ENCODE data around the gene KISS1.
"Not testable (repeated sequence)": the region's sequence is repeated elsewhere in the genome, so short reads cannot be mapped to it uniquely, and the experiment has no call there.

KISS1 gene, protein sequence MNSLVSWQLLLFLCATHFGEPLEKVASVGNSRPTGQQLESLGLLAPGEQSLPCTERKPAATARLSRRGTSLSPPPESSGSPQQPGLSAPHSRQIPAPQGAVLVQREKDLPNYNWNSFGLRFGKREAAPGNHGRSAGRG

DNA sequence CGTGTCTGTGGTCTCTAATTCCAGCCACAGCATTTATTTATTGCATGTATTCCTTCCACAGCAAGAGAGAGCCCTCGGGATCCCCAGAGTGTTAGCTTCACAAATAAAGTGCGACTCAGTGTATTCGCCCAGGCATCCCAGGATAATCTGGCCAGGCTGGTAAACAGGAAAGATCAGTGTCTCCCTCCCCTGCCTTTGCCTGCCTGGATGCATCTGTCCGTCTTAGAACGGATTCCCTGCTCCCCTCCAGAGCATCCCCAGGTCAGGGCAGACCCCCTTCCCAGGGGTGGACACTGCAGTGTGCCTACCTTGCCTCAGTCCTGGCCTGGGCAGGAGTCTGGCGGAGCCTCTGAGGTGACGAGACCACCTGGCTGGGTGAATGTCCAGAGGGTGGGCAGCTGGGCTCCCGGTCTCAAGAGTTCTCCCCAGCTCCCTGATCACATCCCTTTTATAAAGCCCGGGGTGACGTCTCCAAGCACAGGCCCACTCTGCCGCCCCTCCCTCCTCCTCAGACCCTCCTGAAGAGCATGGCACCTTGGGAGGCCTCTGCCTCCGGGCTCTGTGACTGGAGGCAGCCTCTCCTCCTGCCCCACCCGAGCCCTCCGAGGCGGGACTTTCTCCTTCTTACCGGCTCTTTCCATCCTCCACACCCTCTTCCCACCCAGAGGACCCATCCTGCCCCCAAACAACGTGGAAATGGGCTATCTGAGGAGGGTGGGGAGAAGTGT lies at the start of gene KISS1:
KISS1 (minus strand) TSS at position 424 of the 728 bp plus-strand sequence. CDS start 3,615 bp downstream, outside the sequence.
- H3K27me3 Mint-ChIP-seq, result peaks cover 67% of the 10 kb centered on the region
- no peaks in the 10 kb centered on the region for H3K4me1 Mint-ChIP-seq
- no peak for ATAC-seq
- no peaks in the 10 kb centered on the region for H3K36me3 Mint-ChIP-seq
- H3K27ac Mint-ChIP-seq, result no peak within 1 kb of the TSS
- H3K9me3 Mint-ChIP-seq, result peaks cover 4% of the 10 kb centered on the region
- H3K4me3 Mint-ChIP-seq, result no peak within 1 kb of the TSS

DNA sequence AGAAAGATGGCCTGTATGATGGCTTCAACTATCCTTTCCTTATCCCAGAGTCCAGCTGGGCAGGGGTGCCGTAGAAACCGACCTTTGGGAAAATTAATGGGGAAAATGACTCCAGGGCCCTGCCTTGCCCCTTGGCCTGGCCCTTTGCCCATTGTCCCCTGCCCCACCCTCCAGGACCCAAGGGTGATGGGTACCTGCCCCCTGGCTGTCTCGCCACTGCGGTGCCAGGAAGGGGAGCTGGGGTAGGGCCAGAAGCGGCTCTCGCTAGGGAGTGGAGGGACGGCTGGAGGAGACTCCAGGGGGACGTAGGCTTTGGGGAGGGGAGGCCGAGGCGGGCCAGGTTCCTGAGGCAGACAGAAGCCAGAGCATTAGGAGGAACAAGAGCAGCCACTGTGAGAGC lies 46.6 kb upstream of the KISS1 start:
- Mint-ChIP-seq H3K27me3 (peaks cover 31% of the 10 kb centered on the region), H3K4me1 (no peaks in the 10 kb centered on the region), H3K4me3 (no peak overlapping the region), H3K27ac (no peak overlapping the region), H3K36me3 (no peaks in the 10 kb centered on the region), H3K9me3 (no peaks in the 10 kb centered on the region)
- ATAC-seq, result no peak

DNA sequence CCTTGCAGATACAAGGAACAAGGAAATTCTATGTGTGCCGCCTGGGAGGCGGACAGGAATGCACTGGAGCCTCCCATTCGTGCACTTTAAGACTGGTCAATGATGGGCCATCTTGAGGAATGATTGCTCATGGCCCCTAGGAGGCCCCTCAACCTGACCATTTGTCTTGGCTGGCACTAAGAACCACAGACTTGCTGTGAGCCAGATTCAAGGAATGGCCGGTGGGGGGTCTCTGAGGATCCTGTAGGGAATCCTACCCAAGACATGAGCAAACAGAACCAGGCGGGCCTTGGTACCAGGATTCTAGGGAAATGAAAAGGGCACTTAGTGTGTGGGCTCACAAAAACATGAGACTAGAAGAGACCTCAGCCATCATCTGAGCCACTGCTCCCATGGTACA lies 45.6 kb upstream of the KISS1 start:
- no peak overlapping the region for H3K4me3 Mint-ChIP-seq
- no peaks in the 10 kb centered on the region for H3K36me3 Mint-ChIP-seq
- ATAC-seq, result no peak
- peaks cover 24% of the 10 kb centered on the region for H3K27me3 Mint-ChIP-seq
- no peaks in the 10 kb centered on the region for H3K9me3 Mint-ChIP-seq
- H3K27ac Mint-ChIP-seq, result no peak overlapping the region
- H3K4me1 Mint-ChIP-seq, result no peaks in the 10 kb centered on the region

DNA sequence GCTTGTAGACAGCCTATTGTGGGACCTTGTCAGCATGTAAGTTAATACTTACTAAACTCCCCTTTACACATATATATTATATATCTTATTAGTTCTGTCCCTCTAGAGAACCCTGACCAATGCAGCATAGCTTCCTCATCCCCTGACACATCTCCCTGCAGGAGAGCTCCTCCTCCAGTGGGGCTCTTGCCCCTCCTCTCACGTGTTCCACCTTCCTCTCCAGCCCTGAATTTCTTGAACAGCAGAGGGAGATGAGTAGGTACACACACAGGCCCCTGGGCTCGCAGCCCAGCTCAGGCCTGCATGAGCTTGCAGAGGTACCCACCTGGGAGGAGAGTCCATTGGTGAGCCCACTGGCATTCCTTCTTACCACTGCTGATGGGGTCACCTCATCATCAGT lies 44.8 kb upstream of the KISS1 start:
- H3K27ac Mint-ChIP-seq, result no peak overlapping the region
- no peaks in the 10 kb centered on the region for H3K9me3 Mint-ChIP-seq
- H3K4me3 Mint-ChIP-seq, result no peak overlapping the region
- no peaks in the 10 kb centered on the region for H3K4me1 Mint-ChIP-seq
- ATAC-seq, result no peak
- no peaks in the 10 kb centered on the region for H3K36me3 Mint-ChIP-seq
- H3K27me3 Mint-ChIP-seq, result peaks cover 21% of the 10 kb centered on the region

DNA sequence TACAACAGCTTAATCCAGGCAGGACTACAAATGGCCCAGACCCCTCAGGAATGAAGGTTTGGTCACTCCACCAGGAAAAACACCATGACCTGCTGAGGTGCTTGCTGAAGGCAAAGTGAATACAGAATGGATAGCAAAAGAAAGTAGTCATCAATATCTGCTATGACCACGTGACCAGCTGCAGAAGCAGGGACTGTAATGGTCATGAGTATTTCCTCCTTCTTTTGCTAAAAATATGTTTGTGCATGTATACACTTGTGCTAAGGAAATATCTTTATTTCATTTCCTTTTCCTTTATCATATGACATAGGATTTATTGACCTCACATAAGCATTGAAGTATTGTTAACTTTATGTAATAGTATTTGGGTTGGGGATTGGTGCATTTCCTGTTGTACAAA lies 43.9 kb upstream of the KISS1 start:
- H3K4me3 Mint-ChIP-seq, result no peak overlapping the region

DNA sequence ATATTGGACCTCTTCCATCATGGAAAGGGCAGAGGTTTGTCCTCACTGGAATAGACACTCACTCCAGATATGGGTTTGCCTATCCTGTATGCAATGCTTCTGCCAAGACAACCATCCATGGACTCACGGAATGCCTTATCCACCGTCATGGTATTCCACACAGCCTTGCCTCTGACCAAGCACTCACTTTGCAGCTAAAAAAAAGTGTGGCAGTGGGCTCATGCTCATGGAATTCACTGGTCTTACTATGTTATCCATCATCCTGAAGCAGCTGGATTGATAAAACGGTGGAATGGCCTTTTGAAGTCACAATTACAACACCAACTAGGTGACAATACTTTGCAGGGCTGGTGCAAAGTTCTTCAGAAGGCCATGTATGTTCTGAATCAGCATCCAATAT lies 43.1 kb upstream of the KISS1 start:
- not testable (repeated sequence) for H3K36me3 Mint-ChIP-seq, ATAC-seq, H3K4me1 Mint-ChIP-seq, H3K9me3 Mint-ChIP-seq, H3K4me3 Mint-ChIP-seq, H3K27ac Mint-ChIP-seq
- H3K27me3 Mint-ChIP-seq, result peaks cover 11% of the 10 kb centered on the region

More for the DNA sequence above, 43.9 kb upstream of the KISS1 start:
- Mint-ChIP-seq H3K4me1 (no peaks in the 10 kb centered on the region), H3K36me3 (no peaks in the 10 kb centered on the region), H3K27me3 (peaks cover 19% of the 10 kb centered on the region), H3K27ac (no peak overlapping the region), H3K9me3 (no peaks in the 10 kb centered on the region)
- no peak for ATAC-seq

DNA sequence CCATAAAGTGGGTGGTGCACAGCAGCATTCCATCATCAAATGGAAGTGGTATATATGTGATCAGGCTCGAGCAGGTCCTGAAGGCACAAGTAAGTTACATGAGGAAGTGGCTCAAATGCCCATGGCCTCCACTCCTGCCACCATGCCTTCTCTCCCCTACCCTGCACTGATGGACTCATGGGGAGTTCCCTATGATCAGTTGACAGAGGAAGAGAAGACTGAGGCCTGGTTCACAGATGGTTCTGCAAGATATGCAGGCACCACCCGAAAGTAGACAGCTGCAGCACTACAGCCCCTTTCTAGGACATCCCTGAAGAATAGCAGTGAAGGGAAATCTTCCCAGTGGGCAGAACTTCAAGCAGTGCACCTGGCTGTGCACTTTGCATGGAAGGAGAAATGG lies 42.2 kb upstream of the KISS1 start:
- not testable (repeated sequence) for H3K36me3 Mint-ChIP-seq, H3K4me1 Mint-ChIP-seq, H3K4me3 Mint-ChIP-seq, ATAC-seq, H3K27ac Mint-ChIP-seq, H3K9me3 Mint-ChIP-seq
- peaks cover 11% of the 10 kb centered on the region for H3K27me3 Mint-ChIP-seq

DNA sequence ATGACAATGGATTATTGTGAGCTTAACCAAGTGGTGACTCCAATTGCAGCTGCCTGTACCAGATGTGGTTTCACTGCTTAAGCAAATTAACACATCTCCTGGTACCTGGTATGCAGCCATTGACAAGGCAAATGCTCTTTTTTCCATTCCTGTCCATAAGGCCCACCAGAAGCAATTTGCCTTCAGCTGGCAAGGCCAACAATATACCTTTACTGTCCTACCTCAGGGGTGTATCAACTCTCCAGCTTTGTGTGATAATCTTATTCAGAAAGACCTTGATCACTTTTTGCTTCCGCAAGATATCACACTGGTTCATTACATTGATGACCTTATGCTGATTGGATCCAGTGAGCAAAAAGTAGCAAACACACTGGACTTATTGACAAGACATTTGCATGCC lies 41.2 kb upstream of the KISS1 start:
- H3K27ac Mint-ChIP-seq, H3K9me3 Mint-ChIP-seq, H3K36me3 Mint-ChIP-seq, H3K4me3 Mint-ChIP-seq, H3K4me1 Mint-ChIP-seq, ATAC-seq: not testable (repeated sequence)
- H3K27me3 Mint-ChIP-seq, result peaks cover 11% of the 10 kb centered on the region

DNA sequence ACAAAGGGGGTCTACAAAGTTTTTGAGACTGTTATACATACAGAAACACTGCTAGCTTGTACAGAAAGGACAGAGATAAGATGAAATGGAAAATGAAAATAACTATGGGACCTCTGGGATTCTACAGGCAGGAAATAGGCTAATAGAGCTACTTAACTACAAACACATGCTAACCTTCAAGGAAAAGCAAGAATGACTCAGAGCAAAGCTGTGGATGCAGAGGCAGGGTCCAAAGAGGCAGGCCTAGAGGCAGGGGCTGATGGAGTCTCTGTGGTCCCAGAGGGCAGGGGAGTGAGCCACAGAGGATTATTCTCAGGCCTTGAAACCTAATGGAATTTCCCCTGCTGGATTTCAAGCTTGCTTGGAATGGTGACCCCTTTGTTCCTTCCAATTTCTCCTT lies 36.2 kb upstream of the KISS1 start:
- Mint-ChIP-seq H3K4me3 (no peak overlapping the region), H3K27me3 (peaks cover 19% of the 10 kb centered on the region), H3K36me3 (no peaks in the 10 kb centered on the region), H3K4me1 (no peaks in the 10 kb centered on the region), H3K27ac (no peak overlapping the region), H3K9me3 (no peaks in the 10 kb centered on the region)
- ATAC-seq, result no peak

DNA sequence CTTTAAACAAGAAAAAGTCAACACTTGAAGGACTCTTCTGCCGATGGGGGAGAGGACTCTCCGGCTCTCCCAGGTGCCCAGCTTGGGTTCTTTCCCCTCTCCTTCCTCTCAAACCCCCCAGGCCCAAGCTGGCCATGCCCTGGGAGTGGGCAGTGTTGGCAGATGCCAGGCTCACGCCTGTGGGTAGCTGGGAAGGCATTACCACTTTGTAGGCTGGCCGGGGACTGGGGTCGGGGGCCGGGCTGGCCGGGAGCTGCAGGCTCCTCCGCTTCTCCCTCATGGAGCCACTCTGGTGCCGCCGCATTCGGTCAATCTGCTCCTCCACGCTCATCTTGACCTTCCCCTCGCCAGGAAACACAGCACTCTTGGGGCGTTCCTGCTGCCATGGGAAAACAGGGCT lies 33.9 kb upstream of the KISS1 start:
- H3K9me3 Mint-ChIP-seq, result no peaks in the 10 kb centered on the region
- peaks cover 8% of the 10 kb centered on the region for H3K27me3 Mint-ChIP-seq
- no peak overlapping the region for H3K27ac Mint-ChIP-seq
- ATAC-seq, result no peak
- no peak overlapping the region for H3K4me3 Mint-ChIP-seq
- H3K4me1 Mint-ChIP-seq, result no peaks in the 10 kb centered on the region
- no peaks in the 10 kb centered on the region for H3K36me3 Mint-ChIP-seq

DNA sequence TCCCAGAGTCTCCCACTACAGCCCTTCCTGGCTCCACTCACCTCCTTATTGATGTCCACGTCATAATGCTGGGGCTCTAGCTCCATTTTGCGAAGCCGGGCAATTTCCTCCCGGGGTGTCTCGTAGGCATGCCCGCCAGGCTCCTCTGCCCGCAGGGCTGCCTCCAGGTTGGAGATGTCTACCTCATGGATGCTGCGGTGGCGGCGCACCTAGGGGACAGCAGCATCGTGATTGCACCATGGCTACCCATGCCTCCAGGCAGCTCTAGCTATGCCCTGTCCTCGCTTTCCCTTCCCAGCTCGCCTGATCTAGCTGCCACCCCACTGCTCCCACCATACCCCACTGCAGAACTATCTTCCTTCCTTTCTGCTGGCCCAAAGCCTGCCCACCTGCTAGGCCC lies 32.6 kb upstream of the KISS1 start:
- H3K27me3 Mint-ChIP-seq, result peaks cover 8% of the 10 kb centered on the region
- H3K27ac Mint-ChIP-seq, result no peak overlapping the region
- H3K4me3 Mint-ChIP-seq, result no peak overlapping the region
- ATAC-seq, result no peak
- H3K36me3 Mint-ChIP-seq, result no peaks in the 10 kb centered on the region
- no peaks in the 10 kb centered on the region for H3K9me3 Mint-ChIP-seq
- no peaks in the 10 kb centered on the region for H3K4me1 Mint-ChIP-seq

DNA sequence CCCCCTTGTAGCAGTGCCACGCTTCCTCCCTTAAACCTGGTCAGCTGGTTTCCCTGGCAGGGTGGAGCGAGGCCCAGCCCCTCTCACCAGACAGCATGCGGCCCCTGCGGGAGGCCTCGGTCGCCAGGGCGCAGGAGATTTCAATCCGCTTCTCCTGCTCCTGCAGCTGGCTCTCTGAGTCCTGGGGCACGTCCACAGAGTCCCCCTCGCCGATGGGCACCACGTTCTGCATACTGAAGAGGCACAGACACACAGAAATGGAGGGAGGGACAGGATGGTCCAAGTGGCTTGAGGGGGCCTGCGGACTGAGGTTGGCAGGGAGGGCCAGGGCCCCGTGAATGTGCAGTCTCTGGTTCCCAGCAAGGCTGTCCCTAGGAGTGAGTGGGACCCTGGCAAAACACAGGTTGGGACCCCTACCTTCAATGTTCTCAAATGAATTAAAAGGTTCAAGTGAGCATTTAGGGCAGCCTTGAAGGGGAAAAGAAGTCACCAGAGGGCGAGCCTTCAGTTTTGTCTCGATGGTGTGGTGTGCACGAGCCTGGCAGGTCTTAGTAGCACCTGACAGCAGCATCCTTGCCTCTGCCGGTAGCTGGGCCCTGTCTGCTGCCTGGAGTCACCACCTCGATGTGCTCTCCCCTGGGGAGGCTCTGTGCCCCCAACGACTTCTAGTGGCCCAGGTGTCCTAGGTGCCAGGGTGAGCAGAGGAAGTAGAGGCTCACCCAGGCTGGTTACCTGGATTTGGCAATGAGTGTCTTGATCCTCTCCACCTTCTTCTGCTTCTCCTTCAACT lies 31.9 kb upstream of the KISS1 start:
- Mint-ChIP-seq H3K9me3 (no peaks in the 10 kb centered on the region), H3K36me3 (no peaks in the 10 kb centered on the region), H3K27ac (no peak overlapping the region), H3K27me3 (peaks cover 9% of the 10 kb centered on the region), H3K4me3 (no peak overlapping the region), H3K4me1 (no peaks in the 10 kb centered on the region)
- no peak for ATAC-seq

DNA sequence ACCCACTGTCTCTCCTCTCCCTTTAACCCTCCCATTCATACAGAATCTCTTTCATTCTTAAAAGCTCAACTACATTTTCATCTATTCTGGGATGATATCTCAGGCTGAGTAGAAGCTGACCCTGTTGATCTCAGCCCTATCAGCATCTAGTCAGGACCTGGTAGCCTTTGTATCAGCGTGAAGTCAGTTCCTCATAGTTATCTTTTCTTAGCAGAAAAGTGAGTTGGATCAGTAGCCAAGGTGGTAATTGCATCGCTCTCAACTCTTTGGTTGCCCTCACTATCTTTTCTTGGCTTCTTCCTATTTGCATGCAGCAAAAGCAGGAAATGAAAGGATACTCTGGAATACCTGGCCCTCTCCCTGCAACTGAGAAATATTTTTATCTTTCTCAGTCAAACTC lies 31.1 kb upstream of the KISS1 start:
- Mint-ChIP-seq H3K27me3 (peaks cover 16% of the 10 kb centered on the region), H3K9me3 (no peaks in the 10 kb centered on the region), H3K27ac (no peak overlapping the region), H3K4me3 (no peak overlapping the region), H3K4me1 (no peaks in the 10 kb centered on the region), H3K36me3 (no peaks in the 10 kb centered on the region)
- ATAC-seq, result no peak

DNA sequence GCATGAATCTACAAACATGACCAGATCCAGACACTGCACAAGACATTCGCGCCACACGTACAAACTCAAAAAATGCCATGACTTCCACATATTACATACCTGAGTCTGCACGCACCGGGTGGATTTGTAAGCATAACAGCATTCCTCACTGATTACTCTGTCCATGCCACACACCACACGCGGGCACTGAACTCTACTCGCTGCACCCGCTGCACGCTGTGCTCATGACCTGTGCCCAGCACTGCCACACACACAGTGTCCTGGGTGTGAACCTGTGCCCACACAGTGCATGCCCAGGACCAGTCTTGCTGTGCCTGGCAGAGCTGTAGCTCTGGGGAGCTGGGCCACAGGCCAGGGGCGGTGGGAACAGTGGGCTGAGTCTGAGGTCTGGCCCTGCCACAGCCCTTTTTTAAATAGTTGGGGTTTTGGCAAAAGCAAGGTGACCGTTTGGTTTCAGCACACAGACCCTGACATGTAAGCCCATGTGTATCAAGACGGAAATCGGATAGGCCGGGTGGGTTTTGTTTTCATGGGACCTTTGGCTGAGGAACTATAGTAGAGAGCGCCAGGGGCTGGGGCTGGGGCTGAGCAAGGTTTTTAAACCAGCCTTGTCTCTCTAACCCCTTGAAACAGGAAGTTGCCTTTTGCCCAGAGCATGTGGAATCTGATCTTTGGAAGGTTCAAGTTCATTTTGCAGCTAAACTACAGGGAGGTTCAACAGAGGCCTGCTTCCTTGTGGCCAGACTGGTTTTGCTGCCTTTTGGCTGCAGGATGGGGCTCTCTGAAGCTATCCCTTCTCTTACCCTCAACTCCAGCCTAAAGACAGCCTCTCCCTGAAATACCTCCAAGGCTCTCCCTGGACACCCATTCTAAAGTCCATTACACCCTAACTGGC lies 29.8 kb upstream of the KISS1 start:
- Mint-ChIP-seq H3K4me3 (no peak overlapping the region), H3K27ac (no peak overlapping the region), H3K36me3 (no peaks in the 10 kb centered on the region), H3K9me3 (no peaks in the 10 kb centered on the region), H3K27me3 (peaks cover 27% of the 10 kb centered on the region), H3K4me1 (no peaks in the 10 kb centered on the region)
- no peak for ATAC-seq

DNA sequence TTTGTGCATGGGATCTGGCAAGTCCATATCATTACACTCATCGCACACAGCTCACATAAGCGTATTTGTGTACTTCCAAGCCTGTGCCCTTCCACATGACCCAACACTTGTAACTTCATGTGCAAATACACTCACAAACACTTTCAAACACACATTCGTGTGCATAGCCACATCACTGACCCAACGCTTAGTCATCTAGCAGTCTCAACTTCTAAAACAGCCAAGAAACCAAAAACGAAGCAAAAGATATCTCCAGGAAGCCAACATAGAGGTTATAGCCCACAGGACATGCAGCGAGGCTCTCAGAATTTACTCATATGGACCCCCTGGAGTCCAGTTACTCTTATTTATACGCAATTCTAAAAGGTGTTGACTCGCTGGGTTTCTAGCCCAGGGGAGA lies 28.4 kb upstream of the KISS1 start:
- H3K27ac Mint-ChIP-seq, result no peak overlapping the region
- H3K9me3 Mint-ChIP-seq, result no peaks in the 10 kb centered on the region
- H3K4me1 Mint-ChIP-seq, result no peaks in the 10 kb centered on the region
- H3K4me3 Mint-ChIP-seq, result no peak overlapping the region
- H3K27me3 Mint-ChIP-seq, result peaks cover 41% of the 10 kb centered on the region
- no peak for ATAC-seq
- H3K36me3 Mint-ChIP-seq, result no peaks in the 10 kb centered on the region

All from stimulated activated memory B cell treated with anti-CD40 and anti-IgM and Interleukin-4, amounts not matched to agents 10 μg/mL and 1 μg/mL and 100 μg/mL, for 72 hours (primary cell).